T-helper 9 cell (primary cell): ENCODE data around the gene SETD6.
"Not testable (repeated sequence)": the region's sequence is repeated elsewhere in the genome, so short reads cannot be mapped to it uniquely, and the experiment has no call there.

Experiments used
- DNase-seq: peaks from one replicate; pipeline ENCODE4 v3.0.0-alpha.2; 2020
- total RNA-seq, 2 donors: gene quantifications; one replicate each; lab custom pipeline; 2026; lab: John Stamatoyannopoulos, UW

Gene SETD6, protein sequence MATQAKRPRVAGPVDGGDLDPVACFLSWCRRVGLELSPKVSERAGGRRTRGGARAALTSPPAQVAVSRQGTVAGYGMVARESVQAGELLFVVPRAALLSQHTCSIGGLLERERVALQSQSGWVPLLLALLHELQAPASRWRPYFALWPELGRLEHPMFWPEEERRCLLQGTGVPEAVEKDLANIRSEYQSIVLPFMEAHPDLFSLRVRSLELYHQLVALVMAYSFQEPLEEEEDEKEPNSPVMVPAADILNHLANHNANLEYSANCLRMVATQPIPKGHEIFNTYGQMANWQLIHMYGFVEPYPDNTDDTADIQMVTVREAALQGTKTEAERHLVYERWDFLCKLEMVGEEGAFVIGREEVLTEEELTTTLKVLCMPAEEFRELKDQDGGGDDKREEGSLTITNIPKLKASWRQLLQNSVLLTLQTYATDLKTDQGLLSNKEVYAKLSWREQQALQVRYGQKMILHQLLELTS
- 20.5 to 33.2 reads per million in 2 donors for total RNA-seq

- DNase-seq: peak; percentile 56
Observed at GRCh38 chr16:58515125-58515870, at the start of gene SETD6. Gene SETD6, plus strand, starts transcription at chr16:58515517. Its CDS starts 21 bp downstream, at chr16:58515538.

DNA sequence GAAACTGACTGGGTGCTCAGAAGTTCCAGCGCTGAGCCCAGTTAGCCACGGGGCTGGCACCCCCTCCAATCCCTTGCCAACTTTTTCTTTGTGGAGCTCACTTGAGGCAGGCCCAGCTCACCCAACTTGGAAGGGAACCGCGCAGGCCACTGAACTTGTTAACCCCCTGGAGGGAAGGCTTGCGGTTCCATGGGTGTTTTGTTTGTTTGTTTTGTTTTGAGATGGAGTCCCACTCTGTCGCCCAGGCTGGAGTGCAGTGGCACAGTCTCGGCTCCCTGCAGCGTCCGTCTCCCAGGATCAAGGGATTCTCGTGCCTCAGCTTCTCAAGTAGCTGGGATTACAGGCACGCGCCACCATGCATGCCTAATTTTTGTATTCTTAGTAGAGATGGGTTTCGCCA is 49.5 kb upstream of the SETD6 start:
- no peak for DNase-seq

DNA sequence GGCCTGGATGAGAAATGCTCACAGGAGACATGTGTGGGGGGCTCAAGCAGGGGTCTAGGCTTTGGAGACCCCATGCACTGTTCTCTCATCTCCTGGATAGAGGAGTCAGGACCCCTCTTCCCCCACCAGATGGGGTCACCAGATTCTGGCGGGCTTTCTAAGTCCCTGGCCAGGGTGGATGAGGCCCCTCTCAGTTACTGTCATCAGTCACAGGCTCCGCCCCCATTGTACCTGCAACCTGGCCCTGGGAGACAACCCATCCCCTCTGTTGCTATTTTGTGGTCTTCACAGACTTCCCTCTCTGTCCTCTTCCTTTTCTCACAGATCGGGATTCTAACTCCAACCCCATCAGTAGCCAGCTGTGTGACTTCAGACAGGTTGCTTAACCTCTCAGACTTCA is 48.9 kb upstream of the SETD6 start:
- no peak for DNase-seq

DNA sequence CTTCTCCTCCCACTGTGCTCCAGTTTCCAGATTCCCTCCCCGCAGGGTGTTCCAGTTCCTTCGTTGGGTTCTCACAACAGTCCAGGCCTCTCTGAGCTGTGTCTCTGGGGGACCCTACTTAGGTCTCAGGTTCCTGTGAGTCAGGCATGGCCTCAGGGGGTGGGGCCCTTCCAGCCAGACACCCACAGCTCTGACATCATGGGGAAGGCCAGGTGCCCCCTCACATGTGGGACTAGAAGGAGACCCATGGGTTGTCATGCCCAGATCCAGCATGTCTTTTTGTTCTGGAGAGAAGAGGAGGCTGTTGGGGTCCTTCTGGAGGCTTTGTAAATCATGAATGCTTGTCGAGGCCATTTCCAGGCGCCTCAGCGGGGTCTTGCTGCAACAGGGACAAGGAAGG is 47.4 kb upstream of the SETD6 start:
- no peak for DNase-seq

- DNase-seq: no peak
Observed at GRCh38 chr16:58471209-58471975, 43.9 kb upstream of the SETD6 start.

GRCh38 chr16:58472266-58472665 is 43.1 kb upstream of the SETD6 start:
- DNase-seq: no peak

DNA sequence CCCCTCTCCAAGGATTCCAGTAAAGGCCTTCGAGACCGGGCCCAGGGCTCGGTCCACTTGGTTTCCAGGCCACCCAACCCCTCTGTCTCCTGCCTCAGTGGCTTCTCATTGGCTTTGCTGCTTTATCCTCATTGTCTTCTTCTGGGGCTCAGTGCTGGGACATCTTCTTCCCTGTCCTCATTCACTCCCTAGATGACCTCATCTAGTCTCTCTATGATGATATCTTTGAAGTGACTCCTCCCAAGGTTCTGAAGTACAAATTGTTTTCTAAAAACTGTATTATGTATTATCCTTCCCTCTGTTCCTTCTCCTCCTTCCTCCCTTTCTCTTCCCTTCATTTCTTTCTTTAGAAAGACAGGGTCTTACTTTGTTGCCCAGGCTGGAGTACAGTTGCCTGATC is 42.5 kb upstream of the SETD6 start:
- no peak for DNase-seq

- DNase-seq: no peak
Observed at GRCh38 chr16:58474296-58474695, 41.0 kb upstream of the SETD6 start.

GRCh38 chr16:58475091-58475619 is 40.2 kb upstream of the SETD6 start:
- DNase-seq: no peak

GRCh38 chr16:58476791-58477190 is 38.5 kb upstream of the SETD6 start:
- no peak for DNase-seq

GRCh38 chr16:58478427-58478826 is 36.9 kb upstream of the SETD6 start:
- DNase-seq: no peak

- no peak for DNase-seq
Observed at GRCh38 chr16:58481226-58481869, 34.0 kb upstream of the SETD6 start.

DNA sequence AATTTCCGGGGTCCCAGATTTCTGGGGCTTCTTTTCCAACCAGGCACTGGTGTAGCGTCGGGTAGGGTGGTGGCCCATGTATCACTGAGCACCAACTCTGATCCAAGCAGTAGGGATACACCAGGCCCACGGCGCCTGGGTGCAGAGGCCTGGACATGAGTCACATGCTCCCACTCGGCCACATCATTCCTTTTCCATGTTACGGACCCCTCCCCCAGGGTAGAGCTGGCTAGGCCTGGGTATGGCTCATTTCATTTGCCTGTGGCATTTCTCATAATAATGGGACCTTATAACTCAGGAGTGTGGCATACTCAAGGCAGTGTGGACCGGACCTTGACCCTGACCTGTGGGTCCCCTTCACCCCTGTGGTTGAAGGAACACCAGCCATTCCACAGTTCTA is 33.4 kb upstream of the SETD6 start:
- DNase-seq: no peak

- no peak for DNase-seq
Observed at GRCh38 chr16:58485184-58485887, 30.0 kb upstream of the SETD6 start.

DNA sequence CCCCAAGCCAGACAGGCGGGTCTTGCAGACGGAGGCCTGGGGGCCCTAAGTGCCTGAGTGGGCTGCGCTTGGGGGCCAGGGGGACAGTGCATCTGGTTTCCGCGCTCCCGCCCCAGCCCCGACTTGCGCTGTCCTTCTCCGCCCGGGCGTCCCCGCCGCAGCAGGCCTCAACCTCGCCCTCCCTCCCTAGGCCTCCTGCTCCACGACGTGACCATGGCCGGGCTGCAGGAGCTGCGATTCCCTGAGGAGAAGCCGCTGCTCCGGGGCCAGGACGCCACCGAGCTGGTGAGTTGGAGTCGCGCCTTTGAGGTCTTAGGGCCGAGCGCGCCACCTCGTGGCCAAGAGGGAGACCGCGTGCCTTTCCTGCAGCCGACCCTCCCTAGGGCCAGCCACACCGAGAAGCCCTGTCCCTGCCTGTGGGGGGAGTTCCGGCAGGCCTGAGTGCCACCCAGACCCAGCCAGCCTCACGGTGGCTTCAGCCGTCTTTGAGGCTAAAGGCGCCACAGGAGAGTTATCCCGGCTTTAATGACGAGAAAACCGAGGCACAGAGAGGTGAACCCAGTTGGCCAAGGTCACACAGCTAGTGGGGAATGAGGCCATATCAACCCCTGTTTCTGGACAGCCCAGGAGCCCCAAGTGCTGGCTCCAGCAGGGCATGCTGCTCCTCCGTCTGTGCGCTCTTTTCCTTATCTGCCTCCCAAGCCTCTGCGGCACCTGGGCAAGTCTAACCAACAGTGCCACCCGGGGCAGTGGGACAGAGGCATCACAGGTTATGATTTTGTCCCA is 27.6 kb upstream of the SETD6 start:
- DNase-seq: peak; percentile 68

- DNase-seq: no peak
Observed at GRCh38 chr16:58488531-58488930, 26.8 kb upstream of the SETD6 start.

- DNase-seq: no peak
Observed at GRCh38 chr16:58490065-58490464, 25.3 kb upstream of the SETD6 start.

DNA sequence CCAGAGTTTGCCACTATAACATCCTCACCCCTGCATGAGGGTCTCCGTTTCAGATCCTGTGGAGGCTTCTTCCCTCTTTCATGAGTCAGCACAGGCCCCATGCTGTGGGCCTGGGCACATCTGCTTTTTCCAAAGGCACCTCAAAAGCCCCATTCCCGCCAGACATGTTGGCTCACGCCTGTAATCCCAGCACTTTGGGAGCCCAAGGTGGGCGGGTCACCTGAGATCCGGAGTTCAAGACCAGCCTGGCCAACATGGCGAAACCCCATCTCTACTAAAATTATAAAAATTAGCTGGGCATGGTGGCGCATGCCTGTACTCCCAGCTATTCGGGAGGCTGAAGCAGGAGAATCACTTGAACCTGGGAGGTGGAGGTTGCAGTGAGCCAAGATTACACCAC is 24.8 kb upstream of the SETD6 start:
- not testable (repeated sequence) for DNase-seq

- DNase-seq: no peak
Observed at GRCh38 chr16:58492066-58492465, 23.3 kb upstream of the SETD6 start.

GRCh38 chr16:58492735-58493134 is 22.6 kb upstream of the SETD6 start:
- no peak for DNase-seq
